HepG2 (cell line): ENCODE measurements around the gene ATG2A. TPM values are rescaled to one million over a fixed set of nuclear protein-coding genes. Genes with fewer than 3 reads are reported as not detected.
A peak's percentile ranks its signal among the peaks of the same experiment; 100 is the strongest.

Source experiments
- ATAC-seq: fragments of 200-7000 bp; cut with Tn5 transposase; 3 replicates; pipeline ENCODE4 v1.9.1; 2020; ENCODE audit warnings: mild to moderate bottlenecking, moderate library complexity
- BruUV-seq: library from RNA; stranded (reverse); fragments of 400-500 nt; replicated peaks from 2 replicates; lab custom pipeline; 2021; lab: Mats Ljungman, UMichigan
- CTCF ChIA-PET: fragments of 300-600 bp; formaldehyde crosslinking; extraction: SDS; loops from one replicate; lab custom pipeline; 2021; ENCODE audit warnings: low total read pairs, inconsistent platforms, low intra/inter-chr PET ratio; lab: Yijun Ruan, JAX
- POLR2A ChIA-PET: fragments of 350-600 bp; sonication (Branson Sonifier 250); formaldehyde crosslinking; loops from one replicate; lab custom pipeline; 2020; ENCODE audit warnings: antibody characterized with exemption, inconsistent platforms; lab: Yijun Ruan, JAX
- DNase-seq: peaks from one replicate; pipeline ENCODE4 v3.0.0-alpha.2; 2015; ENCODE audit warnings: low spot score
- FAIRE-seq: peaks from 3 replicates; lab custom pipeline; 2011; peaks lifted over from hg19 to GRCh38; lab: Jason Lieb, UNC
- H2AFZ ChIP-seq: one replicate; pipeline ENCODE4 v1.6.1; 2011; ENCODE audit warnings: low read length, inconsistent platforms
- H3K27ac ChIP-seq: fragments of 300-600 bp; 3 replicates; pipeline ENCODE4 v1.8.0; 2011; ENCODE audit warnings: mixed run types, mild to moderate bottlenecking, mixed read lengths, low read length, inconsistent platforms; ENCODE audit not compliant: insufficient read depth; ENCODE audit errors: extremely low read length
- H3K27me3 ChIP-seq, 2 experiments: fragments of 200-600 bp in 1 of 2; 2 replicates in 1 of 2; 3 replicates in 1 of 2; pipeline versions ENCODE4 v1.6.0 to v1.8.0; 2011; ENCODE audit warnings: low read length in 2 of 2, mild to moderate bottlenecking in 2 of 2, moderate library complexity in 2 of 2, inconsistent platforms in 1 of 2; ENCODE audit not compliant: insufficient read depth in 2 of 2, control insufficient read depth in 1 of 2
- H3K36me3 ChIP-seq, 2 experiments: fragments of 200-600 bp in 1 of 2; replicated peaks in 1 of 2; 2 replicates in 1 of 2; 3 replicates in 1 of 2; pipeline versions ENCODE4 v1.5.1 to v1.8.0; 2011; ENCODE audit warnings: low read length in 2 of 2, inconsistent platforms in 1 of 2; ENCODE audit not compliant: insufficient read depth in 2 of 2, control insufficient read depth in 1 of 2
- H3K4me1 ChIP-seq: 2 replicates; pipeline ENCODE4 v1.5.1; 2012; ENCODE audit warnings: low read length, inconsistent platforms; ENCODE audit not compliant: insufficient read depth
- H3K4me2 ChIP-seq: 2 replicates; pipeline ENCODE4 v1.6.0; 2011; ENCODE audit warnings: low read depth, low read length, inconsistent platforms
- H3K4me3 ChIP-seq, 3 experiments: fragments of 200-600 bp in 1 of 3; sonication (generic), shearing (Covaris generic) in 1 of 3; replicated peaks in 1 of 3; 2 replicates each; pipeline ENCODE4 v1.5.1; 2011 to 2016; ENCODE audit warnings: low read length in 3 of 3, inconsistent platforms in 2 of 3, low read depth in 2 of 3, mild to moderate bottlenecking in 2 of 3, control low read depth in 1 of 3, mixed read lengths in 1 of 3; ENCODE audit not compliant: insufficient read depth in 1 of 3
- H3K79me2 ChIP-seq: one replicate; pipeline ENCODE4 v1.6.1; 2011; ENCODE audit warnings: low read length, inconsistent platforms; ENCODE audit not compliant: insufficient read depth
- H3K9ac ChIP-seq: 2 replicates; pipeline ENCODE4 v1.6.0; 2011; ENCODE audit warnings: mild to moderate bottlenecking, low read depth, low read length, inconsistent platforms; ENCODE audit not compliant: insufficient read depth
- H3K9me3 ChIP-seq: 2 replicates; pipeline ENCODE4 v1.5.1; 2012; ENCODE audit warnings: mild to moderate bottlenecking, low read length
- H4K20me1 ChIP-seq: 2 replicates; pipeline ENCODE4 v1.6.0; 2011; ENCODE audit warnings: inconsistent platforms, mild to moderate bottlenecking, low read length, moderate library complexity; ENCODE audit not compliant: insufficient read depth
- DPF2 ChIP-seq: sonication (generic); formaldehyde crosslinking; IDR thresholded peaks from 2 replicates; pipeline ENCODE4 v1.4.0; 2020; ENCODE audit warnings: mild to moderate bottlenecking, low read depth, missing genetic modification reagents, borderline replicate concordance
- GATA4 ChIP-seq: sonication (generic); IDR thresholded peaks from 2 replicates; pipeline ENCODE4 v1.6.1; 2016; ENCODE audit warnings: antibody characterized with exemption, low read depth, borderline replicate concordance
- GTF2F1 ChIP-seq: fragments of 150-350 bp; IDR thresholded peaks from 2 replicates; pipeline ENCODE4 v1.6.1; 2014; ENCODE audit warnings: low read length
- MATR3 ChIP-seq: sonication (generic); formaldehyde crosslinking; IDR thresholded peaks from 2 replicates; pipeline ENCODE4 v1.4.0; 2020; ENCODE audit warnings: missing genetic modification reagents
- MYNN ChIP-seq: sonication (generic); formaldehyde crosslinking; IDR thresholded peaks from 2 replicates; pipeline ENCODE4 v1.4.0; 2020; ENCODE audit warnings: mild to moderate bottlenecking, low read depth, missing genetic modification reagents
- NR3C1 ChIP-seq: sonication (generic); formaldehyde crosslinking; IDR thresholded peaks from 2 replicates; pipeline ENCODE4 v1.4.0; 2020; ENCODE audit warnings: missing genetic modification reagents
- PHF21A ChIP-seq: sonication (generic); formaldehyde crosslinking; IDR thresholded peaks from 2 replicates; pipeline ENCODE4 v1.5.0; 2020; ENCODE audit warnings: mild to moderate bottlenecking, missing genetic modification reagents
- SP2 ChIP-seq: sonication (generic); formaldehyde crosslinking; IDR thresholded peaks from 2 replicates; pipeline ENCODE4 v1.5.1; 2020; ENCODE audit warnings: mild to moderate bottlenecking, missing genetic modification reagents
- SRSF9 ChIP-seq: fragments of 200-400 bp; formaldehyde crosslinking; IDR thresholded peaks from 2 replicates; pipeline ENCODE4 v1.6.1; 2018; ENCODE audit warnings: borderline replicate concordance, mild to moderate bottlenecking, low read depth, low read length; ENCODE audit not compliant: insufficient read depth, poor library complexity, severe bottlenecking
- ZBTB3 ChIP-seq: sonication (generic); formaldehyde crosslinking; IDR thresholded peaks from 2 replicates; pipeline ENCODE4 v1.4.0; 2020; ENCODE audit warnings: low read depth, mild to moderate bottlenecking, moderate library complexity, missing genetic modification reagents, borderline replicate concordance
- ZNF225 ChIP-seq: sonication (generic); formaldehyde crosslinking; IDR thresholded peaks from 2 replicates; pipeline ENCODE4 v1.4.0; 2020; ENCODE audit warnings: mild to moderate bottlenecking, missing genetic modification reagents
- ZNF234 ChIP-seq: sonication (generic); formaldehyde crosslinking; conservative IDR thresholded peaks from 2 replicates; pipeline ENCODE4 v1.5.1; 2020; ENCODE audit warnings: mild to moderate bottlenecking, missing genetic modification reagents
- ZNF264 ChIP-seq: sonication (generic); formaldehyde crosslinking; IDR thresholded peaks from 2 replicates; pipeline ENCODE4 v1.4.0; 2020; ENCODE audit warnings: missing genetic modification reagents
- ZNF34 ChIP-seq: sonication (generic); formaldehyde crosslinking; IDR thresholded peaks from 2 replicates; pipeline ENCODE4 v1.4.0; 2020; ENCODE audit warnings: mild to moderate bottlenecking, missing genetic modification reagents, borderline replicate concordance
- ZNF343 ChIP-seq: sonication (generic); formaldehyde crosslinking; IDR thresholded peaks from 2 replicates; pipeline ENCODE4 v1.4.0; 2020; ENCODE audit warnings: mild to moderate bottlenecking, missing genetic modification reagents
- ZNF563 ChIP-seq: sonication (generic); formaldehyde crosslinking; IDR thresholded peaks from 2 replicates; pipeline ENCODE4 v1.8.0; 2022; ENCODE audit warnings: mild to moderate bottlenecking, moderate library complexity, missing genetic modification reagents
- ZNF572 ChIP-seq: sonication (generic); formaldehyde crosslinking; IDR thresholded peaks from 2 replicates; pipeline ENCODE4 v1.5.1; 2020; ENCODE audit warnings: mild to moderate bottlenecking, missing genetic modification reagents
- ZNF816 ChIP-seq: sonication (generic); formaldehyde crosslinking; IDR thresholded peaks from 2 replicates; pipeline ENCODE4 v1.8.0; 2022; ENCODE audit warnings: missing genetic modification reagents, mild to moderate bottlenecking, borderline replicate concordance
- WGBS: methylation state at CpG from one replicate; pipeline ENCODE4 v1.1.6; 2017; ENCODE audit warnings: low lambda C conversion rate; 5-methylcytosine and 5-hydroxymethylcytosine counted together
- in situ Hi-C: cut with HindIII; loops from 2 replicates; pipeline ENCODE4 v1.10.0; 2017; ENCODE audit warnings: low pct_unique_long_range_greater_than_20kb; ENCODE audit not compliant: extremely low pct_ligation_motif_present
- intact Hi-C: fragments of 100-400 bp; cut with micrococcal nuclease; formaldehyde crosslinking; loops from one replicate; pipeline ENCODE4 v1.10.0; 2022; ENCODE audit not compliant: unreplicated experiment
- polyA plus RNA-seq, 8 experiments: library from polyadenylated mRNA; depleted of rRNA in 3 of 8; stranded (reverse) in 7 of 8; unstranded in 1 of 8; fragments of >200 nt; fragmentation: Illumina TruSeq in 4 of 8; extraction: Trizol in 4 of 8; gene quantifications; 2 replicates each; pipeline versions ENCODE4 v1.2.1 to v1.2.3, GENCODE V29; 2011 to 2016; ENCODE audit warnings: low read depth in 4 of 8, missing spikeins in 1 of 8, mixed read lengths in 1 of 8; ENCODE audit not compliant: insufficient read depth in 1 of 8
- total RNA-seq, 5 experiments: library from RNA; depleted of rRNA; stranded (reverse); fragments of >200 nt; fragmentation: Illumina TruSeq; extraction: Trizol; gene quantifications; 2 replicates each; pipeline ENCODE4 v1.2.3, GENCODE V29; 2016; ENCODE audit warnings: low read depth in 1 of 5
- TF ChIP-seq, protein P1 (sequence below): sonication (generic); formaldehyde crosslinking; IDR thresholded peaks from 2 replicates; pipeline ENCODE4 v1.5.0; 2020; ENCODE audit warnings: mild to moderate bottlenecking, missing genetic modification reagents
- TF ChIP-seq, protein P2 (sequence below): sonication (generic); formaldehyde crosslinking; IDR thresholded peaks from 2 replicates; pipeline ENCODE4 v1.5.0; 2020; ENCODE audit warnings: mild to moderate bottlenecking, missing genetic modification reagents, moderate library complexity

The ATG2A gene
- total and polyA plus RNA-seq, 2 of the 13 experiments (the other 11 are each of a cell fraction or from before 2014, with no cell fraction given), result 6.7 to 8.0 TPM

DNA sequence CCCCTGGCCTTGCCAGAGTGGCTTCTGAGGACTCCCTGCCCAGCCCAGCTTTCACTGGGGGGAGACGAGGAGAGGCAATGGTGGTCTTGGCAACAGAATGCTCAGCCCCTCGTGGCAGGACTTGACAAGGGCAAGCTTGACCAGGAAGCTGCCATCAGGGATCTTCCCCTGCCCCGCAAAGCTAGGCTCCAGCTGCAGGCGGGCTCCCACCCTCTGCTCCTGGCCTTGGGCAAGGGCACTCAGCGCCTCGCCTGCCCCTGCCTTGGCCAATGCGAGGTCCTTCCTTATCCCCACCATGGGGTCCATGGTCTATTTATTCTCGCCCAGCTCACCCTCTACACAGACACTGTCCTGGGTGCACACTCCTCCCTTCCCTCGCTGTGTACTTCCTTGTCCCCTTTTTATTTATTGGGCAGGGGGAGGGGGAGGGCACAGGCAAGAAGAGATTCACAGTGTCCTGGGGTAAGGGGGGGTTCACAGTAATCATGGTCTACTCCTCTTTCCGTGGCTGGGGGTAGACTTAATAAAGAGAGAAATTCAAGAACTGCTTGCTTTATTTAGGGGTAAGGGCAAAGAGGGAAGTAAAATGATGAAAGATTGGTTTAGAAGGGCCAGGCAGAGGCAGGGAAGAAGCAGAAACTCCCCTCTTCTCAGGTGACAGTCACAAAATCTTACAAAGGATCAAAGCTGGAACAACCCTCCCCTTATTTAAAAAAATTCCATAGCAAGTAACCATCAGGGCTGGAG is 17.1 kb upstream of the ATG2A start:
- Histone ChIP-seq H3K9me3 (no peaks in the 10 kb centered on the region), H3K4me2 (peak overlapping the region; percentile 97), H3K4me1 (peaks cover 39% of the 10 kb centered on the region), H3K27ac (peak overlapping the region; percentile 12), H4K20me1 (no peaks in the 10 kb centered on the region), H3K9ac (peak overlapping the region; percentile 66; the same call in 1 of the 2 replicates), H3K79me2 (no peaks in the 10 kb centered on the region), H3K27me3 (peaks cover 0 to 7% of the 10 kb centered on the region in 2 experiments; a peak in 2 of 5 replicates), H3K36me3 (peaks cover 0 to 1% of the 10 kb centered on the region in 2 experiments; a peak in 1 of 5 replicates), H2AFZ (no peak overlapping the region), H3K4me3 (peak overlapping the region in 1 of 3 experiments; percentile 71; a peak in 2 of 6 replicates)
- ATAC-seq (no peak), DNase-seq (no peak), FAIRE-seq (no peak)
- intact Hi-C loops (loop anchor here (2.0 kb wide), 1 partner anchor 63 kb away; the partner anchor contains the start of gene BATF2), in situ Hi-C loops (no loop called here)
- BruUV-seq, result no TSS peak
- POLR2A ChIA-PET, result interaction anchor here (0.7 to 4.7 kb wide), 12 partner anchors 10 to 188 kb away, joined by 3 to 40 read pairs (median 5); partner anchors contain the start of genes ATG2A, BATF2, FAU and MRPL49
- CTCF ChIA-PET, result no interaction called here
- 71% methylated on average over 4 of the region's 10 CpGs for WGBS
- TF ChIP-seq ZNF264 (CRISPR knock-in tag), result no peak
- no peak for TF ChIP-seq PHF21A
- 0 out of 2 replicates have a peak, but pooled peaks have one; percentile 20 for TF ChIP-seq SP2 (CRISPR knock-in tag)
- 0 out of 2 replicates have a peak, but pooled peaks have one; percentile 3 for TF ChIP-seq ZNF343
- no peak for TF ChIP-seq MATR3
- TF ChIP-seq ZNF563 (CRISPR knock-in tag), result no peak
- no peak for TF ChIP-seq DPF2 (CRISPR knock-in tag)
- no peak for TF ChIP-seq GATA4
- no peak for TF ChIP-seq ZNF34
- no peak for TF ChIP-seq GTF2F1
- no peak for TF ChIP-seq ZNF572
- no peak for TF ChIP-seq NR3C1 (CRISPR knock-in tag)
- TF ChIP-seq, protein P1, sequence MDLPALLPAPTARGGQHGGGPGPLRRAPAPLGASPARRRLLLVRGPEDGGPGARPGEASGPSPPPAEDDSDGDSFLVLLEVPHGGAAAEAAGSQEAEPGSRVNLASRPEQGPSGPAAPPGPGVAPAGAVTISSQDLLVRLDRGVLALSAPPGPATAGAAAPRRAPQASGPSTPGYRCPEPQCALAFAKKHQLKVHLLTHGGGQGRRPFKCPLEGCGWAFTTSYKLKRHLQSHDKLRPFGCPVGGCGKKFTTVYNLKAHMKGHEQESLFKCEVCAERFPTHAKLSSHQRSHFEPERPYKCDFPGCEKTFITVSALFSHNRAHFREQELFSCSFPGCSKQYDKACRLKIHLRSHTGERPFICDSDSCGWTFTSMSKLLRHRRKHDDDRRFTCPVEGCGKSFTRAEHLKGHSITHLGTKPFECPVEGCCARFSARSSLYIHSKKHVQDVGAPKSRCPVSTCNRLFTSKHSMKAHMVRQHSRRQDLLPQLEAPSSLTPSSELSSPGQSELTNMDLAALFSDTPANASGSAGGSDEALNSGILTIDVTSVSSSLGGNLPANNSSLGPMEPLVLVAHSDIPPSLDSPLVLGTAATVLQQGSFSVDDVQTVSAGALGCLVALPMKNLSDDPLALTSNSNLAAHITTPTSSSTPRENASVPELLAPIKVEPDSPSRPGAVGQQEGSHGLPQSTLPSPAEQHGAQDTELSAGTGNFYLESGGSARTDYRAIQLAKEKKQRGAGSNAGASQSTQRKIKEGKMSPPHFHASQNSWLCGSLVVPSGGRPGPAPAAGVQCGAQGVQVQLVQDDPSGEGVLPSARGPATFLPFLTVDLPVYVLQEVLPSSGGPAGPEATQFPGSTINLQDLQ (CRISPR knock-in tag), result no peak
- TF ChIP-seq ZNF234 (CRISPR knock-in tag), result no peak
- no peak for TF ChIP-seq ZNF816 (CRISPR knock-in tag)
- no peak for TF ChIP-seq MYNN
- TF ChIP-seq ZBTB3 (CRISPR knock-in tag), result 0 out of 2 replicates have a peak, but pooled peaks have one; percentile 12
- TF ChIP-seq ZNF225 (CRISPR knock-in tag), result no peak
- TF ChIP-seq SRSF9, result no peak
- TF ChIP-seq, protein P2, sequence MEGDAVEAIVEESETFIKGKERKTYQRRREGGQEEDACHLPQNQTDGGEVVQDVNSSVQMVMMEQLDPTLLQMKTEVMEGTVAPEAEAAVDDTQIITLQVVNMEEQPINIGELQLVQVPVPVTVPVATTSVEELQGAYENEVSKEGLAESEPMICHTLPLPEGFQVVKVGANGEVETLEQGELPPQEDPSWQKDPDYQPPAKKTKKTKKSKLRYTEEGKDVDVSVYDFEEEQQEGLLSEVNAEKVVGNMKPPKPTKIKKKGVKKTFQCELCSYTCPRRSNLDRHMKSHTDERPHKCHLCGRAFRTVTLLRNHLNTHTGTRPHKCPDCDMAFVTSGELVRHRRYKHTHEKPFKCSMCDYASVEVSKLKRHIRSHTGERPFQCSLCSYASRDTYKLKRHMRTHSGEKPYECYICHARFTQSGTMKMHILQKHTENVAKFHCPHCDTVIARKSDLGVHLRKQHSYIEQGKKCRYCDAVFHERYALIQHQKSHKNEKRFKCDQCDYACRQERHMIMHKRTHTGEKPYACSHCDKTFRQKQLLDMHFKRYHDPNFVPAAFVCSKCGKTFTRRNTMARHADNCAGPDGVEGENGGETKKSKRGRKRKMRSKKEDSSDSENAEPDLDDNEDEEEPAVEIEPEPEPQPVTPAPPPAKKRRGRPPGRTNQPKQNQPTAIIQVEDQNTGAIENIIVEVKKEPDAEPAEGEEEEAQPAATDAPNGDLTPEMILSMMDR (CRISPR knock-in tag), result no peak
